ENCODE measurements around the gene SPATA32. TPM values are rescaled to one million over a fixed set of nuclear protein-coding genes. Genes with fewer than 3 reads are reported as not detected.

Gene SPATA32
- total and polyA plus RNA-seq, 2 experiments from 2014 or later, result 0.45 TPM; not detected in 1

- peaks cover 43% of the 10 kb centered on the region for H3K4me1 ChIP-seq (ENCODE audit: low read depth)
These were observed 34.9 kb upstream of the SPATA32 start for GRCh38 chr17:45296833-45297124.

DNA sequence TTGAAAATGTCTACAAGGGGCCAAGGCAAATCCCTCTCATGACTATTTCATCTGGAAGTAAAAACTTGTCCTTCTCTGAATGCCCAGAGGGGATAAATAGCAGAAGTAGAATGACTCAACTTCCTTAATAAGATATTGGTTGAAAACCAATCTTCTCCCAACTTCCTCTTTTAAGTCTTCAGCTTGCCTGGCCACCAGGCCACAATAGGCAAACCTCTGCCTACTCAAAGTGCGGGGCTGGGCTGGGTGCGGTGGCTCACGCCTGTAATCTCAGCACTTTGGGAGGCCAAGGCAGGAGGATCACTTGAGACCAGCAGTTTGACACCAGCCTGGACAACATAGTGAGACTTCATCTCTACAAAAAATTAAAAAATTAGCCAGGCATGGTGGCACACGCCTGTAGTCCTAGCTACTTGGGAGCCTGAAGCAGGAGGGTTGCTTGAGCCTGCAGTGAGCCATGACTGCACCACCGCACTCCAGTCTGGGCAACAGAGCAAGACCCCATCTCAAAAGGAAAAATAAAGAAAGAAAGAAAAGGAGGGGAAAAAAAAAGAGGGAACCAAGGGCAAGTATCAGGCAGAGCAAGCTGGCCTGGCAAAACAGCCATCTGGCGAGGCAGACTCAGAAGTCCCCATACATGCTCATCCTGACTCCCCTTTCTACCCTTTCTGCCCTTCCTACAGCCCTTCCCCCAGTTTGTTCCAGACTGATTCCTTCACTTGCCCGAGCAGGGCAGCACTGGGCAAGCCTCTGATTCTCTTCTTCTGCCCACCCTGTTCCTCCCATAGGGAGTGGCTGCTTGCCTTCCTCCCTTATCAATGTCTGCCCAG lies 34.3 kb upstream of the SPATA32 start:
- H3K4me3 ChIP-seq, result no peak overlapping the region
- H3K4me1 ChIP-seq (ENCODE audit: low read depth), result peaks cover 43% of the 10 kb centered on the region
- DNase-seq (ENCODE audit: low read depth in 1 of 2, low spot score in 1 of 2), result peak in 1 of 2 donors; percentile 49
- no peaks in the 10 kb centered on the region for H3K9me3 ChIP-seq (ENCODE audit: low read depth)
- H3K27me3 ChIP-seq, result no peaks in the 10 kb centered on the region
- H3K36me3 ChIP-seq, result no peaks in the 10 kb centered on the region
- no peak for TF ChIP-seq CTCF (IDR thresholded peaks at IDR 0.05; ENCODE audit: low read depth, low read length)
- no peak overlapping the region for H3K27ac ChIP-seq

More at GRCh38 chr17:45296833-45297124, 34.9 kb upstream of the SPATA32 start:
- Histone ChIP-seq H3K27me3 (no peaks in the 10 kb centered on the region), H3K36me3 (no peaks in the 10 kb centered on the region), H3K27ac (no peak overlapping the region), H3K4me3 (no peak overlapping the region), H3K9me3 (ENCODE audit: low read depth) (no peaks in the 10 kb centered on the region)
- DNase-seq (ENCODE audit: low read depth in 1 of 2, low spot score in 1 of 2), result no peak
- TF ChIP-seq CTCF (IDR thresholded peaks at IDR 0.05; ENCODE audit: low read depth, low read length), result no peak

DNA sequence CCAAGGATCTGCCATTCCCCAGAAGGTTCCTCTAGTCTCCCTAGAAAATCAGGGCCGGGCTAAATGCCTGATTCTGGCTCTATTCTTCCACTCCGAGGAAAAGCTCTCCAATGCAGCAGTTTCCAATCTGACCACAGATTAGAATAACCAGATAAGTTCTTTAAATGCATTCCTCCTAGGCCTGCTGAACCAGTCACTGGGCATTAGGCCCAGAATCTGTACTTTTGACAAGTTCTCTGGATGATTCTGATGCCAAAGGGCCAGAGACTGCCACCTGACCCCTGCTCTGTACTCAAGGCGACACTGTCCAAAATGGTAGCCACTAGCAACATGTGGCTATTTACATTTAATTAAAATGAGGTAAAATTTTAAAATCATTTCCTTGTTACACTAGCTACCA lies 32.6 kb upstream of the SPATA32 start:
- peak in 1 of 2 donors; percentile 93 for DNase-seq (ENCODE audit: low read depth in 1 of 2, low spot score in 1 of 2)
- H3K9me3 ChIP-seq (ENCODE audit: low read depth), result no peaks in the 10 kb centered on the region
- H3K27ac ChIP-seq, result peak overlapping the region; percentile 74
- H3K36me3 ChIP-seq, result no peaks in the 10 kb centered on the region
- H3K4me1 ChIP-seq (ENCODE audit: low read depth), result peaks cover 51% of the 10 kb centered on the region
- TF ChIP-seq CTCF (IDR thresholded peaks at IDR 0.05; ENCODE audit: low read depth, low read length), result no peak
- no peaks in the 10 kb centered on the region for H3K27me3 ChIP-seq
- no peak overlapping the region for H3K4me3 ChIP-seq

DNA sequence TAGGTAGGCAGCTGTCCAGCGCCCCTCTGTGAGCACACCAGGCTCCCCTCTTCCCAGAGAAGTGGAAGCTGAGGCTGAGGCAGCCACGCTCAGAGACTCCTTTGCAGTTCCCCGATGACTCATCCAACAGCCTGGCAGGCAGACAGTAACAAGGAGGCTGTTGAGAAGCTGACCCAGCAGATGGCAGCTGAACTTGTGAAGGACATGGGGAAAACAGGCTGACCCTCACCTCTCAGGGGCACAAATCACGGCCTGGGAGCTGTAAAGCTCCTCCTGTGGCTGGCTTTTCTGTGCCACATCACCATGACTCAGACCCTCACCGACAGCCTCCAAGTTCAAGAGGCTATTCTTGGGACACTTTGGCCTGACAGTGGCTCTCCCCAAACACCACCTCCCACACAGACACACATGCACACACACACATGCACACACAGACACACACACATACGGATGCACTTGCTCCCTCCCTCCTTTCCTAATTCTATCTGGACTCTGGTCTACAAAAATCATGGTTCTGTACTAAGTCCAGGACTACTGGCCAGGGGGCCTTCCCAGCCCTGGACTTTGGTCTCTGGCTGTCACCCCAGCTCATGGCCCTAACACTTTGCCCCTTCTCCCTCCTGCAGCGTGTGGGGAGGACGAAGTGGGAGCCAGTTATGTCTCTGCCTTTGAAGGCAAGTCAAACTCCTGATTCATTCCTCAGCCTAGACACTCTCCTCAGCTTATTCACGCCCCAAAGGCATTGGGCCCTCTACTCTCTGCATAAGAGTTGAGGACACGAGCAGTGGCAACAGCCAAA lies 31.7 kb upstream of the SPATA32 start:
- Histone ChIP-seq H3K9me3 (ENCODE audit: low read depth) (no peaks in the 10 kb centered on the region), H3K36me3 (no peaks in the 10 kb centered on the region), H3K4me1 (ENCODE audit: low read depth) (peaks cover 55% of the 10 kb centered on the region), H3K27ac (peak overlapping the region; percentile 74), H3K27me3 (no peaks in the 10 kb centered on the region), H3K4me3 (no peak overlapping the region)
- no peak for TF ChIP-seq CTCF (IDR thresholded peaks at IDR 0.05; ENCODE audit: low read depth, low read length)
- DNase-seq (ENCODE audit: low read depth in 1 of 2, low spot score in 1 of 2), result peak; percentile 68 to 90

- peaks cover 61% of the 10 kb centered on the region for H3K4me1 ChIP-seq (ENCODE audit: low read depth)
- H3K27me3 ChIP-seq, result no peaks in the 10 kb centered on the region
- no peaks in the 10 kb centered on the region for H3K9me3 ChIP-seq (ENCODE audit: low read depth)
- no peak for TF ChIP-seq CTCF (IDR thresholded peaks at IDR 0.05; ENCODE audit: low read depth, low read length)
- H3K27ac ChIP-seq, result peak overlapping the region; percentile 74
- DNase-seq (ENCODE audit: low read depth in 1 of 2, low spot score in 1 of 2), result no peak
- no peaks in the 10 kb centered on the region for H3K36me3 ChIP-seq
- no peak overlapping the region for H3K4me3 ChIP-seq
These were observed 31.0 kb upstream of the SPATA32 start for GRCh38 chr17:45292696-45293412.

All from cardiac muscle cell (in vitro differentiated cells and primary cell).